ENCODE results near the gene SERINC5. TPM values are rescaled to one million over a fixed set of nuclear protein-coding genes. Genes with fewer than 3 reads are reported as not detected.

The SERINC5 gene
- total RNA-seq, 2 donors from 2014 or later: 12.8 to 13.9 TPM

- H3K9me3 ChIP-seq: no peaks in the 10 kb centered on the region
- DNase-seq (ENCODE audit: low spot score) (no peak), ATAC-seq (ENCODE audit: insufficient number of reproducible peaks, low FRiP score, low read depth) (no peak)
- peaks cover 7 to 19% of the 10 kb centered on the region in 2 donors for H3K4me1 ChIP-seq (ENCODE audit: control insufficient read depth in 1 of 2, low read depth in 2 of 2)
- H3K36me3 ChIP-seq: no peaks in the 10 kb centered on the region
- no peak overlapping the region for H3K27ac ChIP-seq
- H3K4me3 ChIP-seq: no peak overlapping the region
- TF ChIP-seq CTCF (IDR thresholded peaks at IDR 0.05): no peak
- no peaks in the 10 kb centered on the region for H3K27me3 ChIP-seq (replicated peaks; ENCODE audit: insufficient read depth)
Measured at GRCh38 chr5:80219391-80219790, 36.5 kb downstream of the SERINC5 start.

GRCh38 chr5:80217667-80218066 lies 38.2 kb downstream of the SERINC5 start:
- ATAC-seq (ENCODE audit: insufficient number of reproducible peaks, low FRiP score, low read depth) (peak; percentile 8), DNase-seq (ENCODE audit: low spot score) (no peak)
- Histone ChIP-seq H3K27ac (peak overlapping the region in 1 of 2 donors; percentile 47), H3K4me3 (no peak overlapping the region), H3K4me1 (ENCODE audit: control insufficient read depth in 1 of 2, low read depth in 2 of 2) (peaks cover 7 to 19% of the 10 kb centered on the region in 2 donors), H3K36me3 (no peaks in the 10 kb centered on the region), H3K27me3 (replicated peaks; ENCODE audit: insufficient read depth) (no peaks in the 10 kb centered on the region), H3K9me3 (no peaks in the 10 kb centered on the region)
- no peak for TF ChIP-seq CTCF (IDR thresholded peaks at IDR 0.05)

- TF ChIP-seq CTCF (IDR thresholded peaks at IDR 0.05): no peak
- Histone ChIP-seq H3K36me3 (no peaks in the 10 kb centered on the region), H3K4me1 (ENCODE audit: control insufficient read depth in 1 of 2, low read depth in 2 of 2) (peaks cover 7 to 19% of the 10 kb centered on the region in 2 donors), H3K9me3 (no peaks in the 10 kb centered on the region), H3K27me3 (replicated peaks; ENCODE audit: insufficient read depth) (no peaks in the 10 kb centered on the region), H3K4me3 (peak overlapping the region; percentile 9), H3K27ac (peak overlapping the region; percentile 23 to 57)
- ATAC-seq (ENCODE audit: insufficient number of reproducible peaks, low FRiP score, low read depth): peak; percentile 93
- DNase-seq (ENCODE audit: low spot score): peak; percentile 67
Measured at GRCh38 chr5:80216753-80217596, 38.9 kb downstream of the SERINC5 start.

GRCh38 chr5:80216096-80216495 lies 39.8 kb downstream of the SERINC5 start:
- Histone ChIP-seq H3K9me3 (no peaks in the 10 kb centered on the region), H3K36me3 (no peaks in the 10 kb centered on the region), H3K4me3 (no peak overlapping the region), H3K27me3 (replicated peaks; ENCODE audit: insufficient read depth) (no peaks in the 10 kb centered on the region), H3K4me1 (ENCODE audit: control insufficient read depth in 1 of 2, low read depth in 2 of 2) (peaks cover 7 to 19% of the 10 kb centered on the region in 2 donors), H3K27ac (peak overlapping the region in 1 of 2 donors; percentile 57)
- ATAC-seq (ENCODE audit: insufficient number of reproducible peaks, low FRiP score, low read depth): no peak
- TF ChIP-seq CTCF (IDR thresholded peaks at IDR 0.05): no peak
- DNase-seq (ENCODE audit: low spot score): no peak

GRCh38 chr5:80215523-80215922 lies 40.3 kb downstream of the SERINC5 start:
- no peaks in the 10 kb centered on the region for H3K9me3 ChIP-seq
- no peak for TF ChIP-seq CTCF (IDR thresholded peaks at IDR 0.05)
- H3K4me3 ChIP-seq: no peak overlapping the region
- DNase-seq (ENCODE audit: low spot score): no peak
- no peaks in the 10 kb centered on the region for H3K27me3 ChIP-seq (replicated peaks; ENCODE audit: insufficient read depth)
- no peak overlapping the region for H3K27ac ChIP-seq
- H3K4me1 ChIP-seq (ENCODE audit: control insufficient read depth in 1 of 2, low read depth in 2 of 2): peaks cover 7 to 19% of the 10 kb centered on the region in 2 donors
- ATAC-seq (ENCODE audit: insufficient number of reproducible peaks, low FRiP score, low read depth): no peak
- H3K36me3 ChIP-seq: no peaks in the 10 kb centered on the region
